IMR-90 (cell line): ENCODE data around the gene FLVCR1. TPM values are rescaled to one million over a fixed set of nuclear protein-coding genes. Genes with fewer than 3 reads are reported as not detected.

ENCODE experiments used
- ATAC-seq: fragments of 200-7000 bp; cut with Tn5 transposase; 2 replicates; pipeline ENCODE4 v1.9.1; 2020; ENCODE audit warnings: low read depth, mild to moderate bottlenecking, moderate library complexity
- BruUV-seq: library from RNA; stranded (reverse); fragments of 400-500 nt; replicated peaks from 2 replicates; lab custom pipeline; 2021; lab: Mats Ljungman, UMichigan
- CTCF ChIA-PET: fragments of 300-600 bp; formaldehyde crosslinking; extraction: SDS; loops from one replicate; lab custom pipeline; 2021; ENCODE audit warnings: antibody characterized with exemption; lab: Yijun Ruan, JAX
- POLR2A ChIA-PET: fragments of 300-600 bp; sonication (Branson Sonifier 250); formaldehyde crosslinking; loops from one replicate; lab custom pipeline; 2022; ENCODE audit warnings: antibody characterized with exemption; ENCODE audit not compliant: unreplicated experiment; lab: Charles Lee
- DNase-seq: peaks from one replicate; pipeline ENCODE4 v3.0.0; 2013
- H2AFZ ChIP-seq: replicated peaks from 2 replicates; pipeline ENCODE3; 2013; ENCODE audit warnings: low read length, mild to moderate bottlenecking; ENCODE audit not compliant: poor library complexity
- H2AK5ac ChIP-seq: 2 replicates; pipeline ENCODE4 v1.6.1; 2013; ENCODE audit warnings: low read depth, low read length, inconsistent platforms
- H2AK9ac ChIP-seq: replicated peaks from 2 replicates; pipeline ENCODE3; 2013; ENCODE audit warnings: mild to moderate bottlenecking, low read depth, low read length, moderate library complexity; ENCODE audit not compliant: poor library complexity
- H2BK120ac ChIP-seq: 2 replicates; pipeline ENCODE4 v1.6.1; 2013; ENCODE audit warnings: low read depth, low read length, inconsistent platforms
- H2BK15ac ChIP-seq: 3 replicates; pipeline ENCODE4 v1.6.1; 2013; ENCODE audit warnings: low read depth, low read length, inconsistent platforms
- H2BK20ac ChIP-seq: 2 replicates; pipeline ENCODE4 v1.6.1; 2013; ENCODE audit warnings: low read depth, mild to moderate bottlenecking, inconsistent platforms, low read length, moderate library complexity
- H2BK5ac ChIP-seq: 2 replicates; pipeline ENCODE4 v1.6.1; 2013; ENCODE audit warnings: mild to moderate bottlenecking, low read depth, low read length, inconsistent platforms; ENCODE audit not compliant: poor library complexity, severe bottlenecking
- H3K14ac ChIP-seq: replicated peaks from 2 replicates; pipeline ENCODE4 v1.6.1; 2013; ENCODE audit warnings: low read depth, low read length, inconsistent platforms
- H3K18ac ChIP-seq: 2 replicates; pipeline ENCODE4 v1.6.1; 2013; ENCODE audit warnings: low read depth, low read length, control low read depth
- H3K23ac ChIP-seq: 2 replicates; pipeline ENCODE4 v1.6.1; 2013; ENCODE audit warnings: low read depth, low read length, inconsistent platforms
- H3K27ac ChIP-seq: 2 replicates; pipeline ENCODE4 v1.5.1; 2013; ENCODE audit warnings: mild to moderate bottlenecking, control low read depth, low read length; ENCODE audit not compliant: insufficient read depth
- H3K27me3 ChIP-seq: 2 replicates; pipeline ENCODE4 v1.6.1; 2013; ENCODE audit warnings: low read length; ENCODE audit not compliant: control insufficient read depth, insufficient read depth
- H3K36me3 ChIP-seq: 2 replicates; pipeline ENCODE4 v1.6.1; 2013; ENCODE audit warnings: low read length, mixed read lengths; ENCODE audit not compliant: control insufficient read depth, insufficient read depth
- H3K4ac ChIP-seq: 2 replicates; pipeline ENCODE4 v1.6.1; 2013; ENCODE audit warnings: low read depth, low read length, inconsistent platforms
- H3K4me1 ChIP-seq: 2 replicates; pipeline ENCODE4 v1.6.1; 2013; ENCODE audit warnings: low read length, mixed read lengths; ENCODE audit not compliant: control insufficient read depth, insufficient read depth
- H3K4me2 ChIP-seq: 2 replicates; pipeline ENCODE4 v1.6.1; 2013; ENCODE audit warnings: low read depth, mild to moderate bottlenecking, control low read depth, low read length, moderate library complexity
- H3K4me3 ChIP-seq: 2 replicates; pipeline ENCODE4 v1.5.1; 2013; ENCODE audit warnings: low read depth, mild to moderate bottlenecking, control low read depth, low read length, moderate library complexity; ENCODE audit not compliant: insufficient read depth
- H3K56ac ChIP-seq: 2 replicates; pipeline ENCODE4 v1.6.1; 2013; ENCODE audit warnings: low read length, inconsistent platforms; ENCODE audit not compliant: insufficient read depth; ENCODE audit errors: extremely low read depth
- H3K79me1 ChIP-seq, 2 experiments: 2 replicates each; pipeline ENCODE4 v1.6.1; 2013; ENCODE audit warnings: low read length in 2 of 2, inconsistent platforms in 1 of 2, low read depth in 1 of 2
- H3K9ac ChIP-seq: 2 replicates; pipeline ENCODE4 v1.6.1; 2013; ENCODE audit warnings: low read depth, low read length, control low read depth
- H3K9me1 ChIP-seq: 2 replicates; pipeline ENCODE4 v1.6.1; 2013; ENCODE audit warnings: low read length, inconsistent platforms; ENCODE audit not compliant: insufficient read depth
- H3K9me3 ChIP-seq: 2 replicates; pipeline ENCODE4 v1.6.1; 2013; ENCODE audit warnings: low read length; ENCODE audit not compliant: control insufficient read depth, insufficient read depth
- H4K20me1 ChIP-seq: 2 replicates; pipeline ENCODE4 v1.6.1; 2013; ENCODE audit warnings: low read length, inconsistent platforms; ENCODE audit not compliant: insufficient read depth
- H4K5ac ChIP-seq: 2 replicates; pipeline ENCODE4 v1.6.1; 2013; ENCODE audit warnings: mild to moderate bottlenecking, low read depth, low read length, control low read depth
- H4K8ac ChIP-seq, 2 experiments: 2 replicates each; pipeline ENCODE4 v1.6.1; 2013; ENCODE audit warnings: low read depth in 2 of 2, low read length in 2 of 2, control low read depth in 1 of 2, inconsistent platforms in 1 of 2
- H4K91ac ChIP-seq: 2 replicates; pipeline ENCODE4 v1.6.1; 2013; ENCODE audit warnings: low read depth, low read length, inconsistent platforms; ENCODE audit not compliant: insufficient read depth
- CEBPB ChIP-seq: IDR thresholded peaks from 2 replicates; pipeline ENCODE4 v1.6.1; 2012; ENCODE audit warnings: low read depth, low read length, improper control_type of control experiment
- FOS ChIP-seq: fragments of 150-350 bp; IDR thresholded peaks from 2 replicates; pipeline ENCODE4 v1.6.1; 2016; ENCODE audit warnings: low read depth, low read length
- MAFK ChIP-seq: IDR thresholded peaks from 2 replicates; pipeline ENCODE4 v1.6.1; 2012; ENCODE audit warnings: low read depth, low read length, improper control_type of control experiment
- MXI1 ChIP-seq: IDR thresholded peaks from 2 replicates; pipeline ENCODE4 v1.6.1; 2012; ENCODE audit warnings: low read depth, mild to moderate bottlenecking, low read length, moderate library complexity, borderline replicate concordance
- NFE2L2 ChIP-seq: fragments of 150-350 bp; IDR thresholded peaks from 2 replicates; pipeline ENCODE4 v1.6.1; 2016; ENCODE audit warnings: low read depth, mild to moderate bottlenecking, low read length
- POLR2A ChIP-seq: IDR thresholded peaks from 2 replicates; pipeline ENCODE4 v1.6.1; 2012; ENCODE audit warnings: mild to moderate bottlenecking, low read depth, low read length
- SMC3 ChIP-seq: fragments of 150-350 bp; IDR thresholded peaks from 2 replicates; pipeline ENCODE4 v1.6.1; 2016; ENCODE audit warnings: low read depth, mild to moderate bottlenecking, antibody characterized with exemption, low read length, moderate library complexity
- WGBS, 2 experiments: methylation state at CpG; one replicate each; pipeline versions ENCODE4 v1.1.5 to v1.1.7; 2013; ENCODE audit warnings: missing lambda C conversion rate in 2 of 2; ENCODE audit not compliant: insufficient read length in 1 of 2; ENCODE audit errors: extremely low coverage in 2 of 2; 5-methylcytosine and 5-hydroxymethylcytosine counted together
- dilution Hi-C: fragments of 300-500 bp; cut with HindIII; formaldehyde crosslinking; loops from one replicate; pipeline ENCODE4 v1.14.3; 2018; ENCODE audit warnings: low sequenced_read_pairs; ENCODE audit not compliant: unreplicated experiment
- in situ Hi-C: fragments of 300-500 bp; cut with MboI; formaldehyde crosslinking; loops from 3 replicates; pipeline ENCODE4 v1.14.3; 2019; ENCODE audit warnings: low sequenced_read_pairs, inconsistent platforms, mixed read lengths
- intact Hi-C: fragments of 100-400 bp; cut with micrococcal nuclease; formaldehyde crosslinking; loops from 2 replicates; pipeline ENCODE4 v1.10.0; 2022
- polyA plus RNA-seq, 3 experiments: library from polyadenylated mRNA; depleted of rRNA; stranded (reverse); fragments of >200 nt; gene quantifications; 2 replicates each; pipeline ENCODE4 v1.2.3, GENCODE V29; 2012; ENCODE audit warnings: low replicate concordance in 1 of 3
- total RNA-seq: library from RNA; depleted of rRNA; stranded (reverse); fragments of >200 nt; gene quantifications from 2 replicates; pipeline ENCODE4 v1.2.3, GENCODE V29; 2012
- TF ChIP-seq, protein P1 (sequence below): conservative IDR thresholded peaks from 2 replicates; pipeline ENCODE4 v1.5.1; 2012; ENCODE audit warnings: mild to moderate bottlenecking, low read depth, low read length, improper control_type of control experiment
- TF ChIP-seq, protein P2 (sequence below): fragments of 150-350 bp; IDR thresholded peaks from 2 replicates; pipeline ENCODE4 v1.6.1; 2016; ENCODE audit warnings: low read depth, mild to moderate bottlenecking, low read length, moderate library complexity, borderline replicate concordance

The FLVCR1 gene
- total and polyA plus RNA-seq, 2 of the 4 experiments (the other 2 are of a cell fraction), result 2.4 to 3.9 TPM

DNA sequence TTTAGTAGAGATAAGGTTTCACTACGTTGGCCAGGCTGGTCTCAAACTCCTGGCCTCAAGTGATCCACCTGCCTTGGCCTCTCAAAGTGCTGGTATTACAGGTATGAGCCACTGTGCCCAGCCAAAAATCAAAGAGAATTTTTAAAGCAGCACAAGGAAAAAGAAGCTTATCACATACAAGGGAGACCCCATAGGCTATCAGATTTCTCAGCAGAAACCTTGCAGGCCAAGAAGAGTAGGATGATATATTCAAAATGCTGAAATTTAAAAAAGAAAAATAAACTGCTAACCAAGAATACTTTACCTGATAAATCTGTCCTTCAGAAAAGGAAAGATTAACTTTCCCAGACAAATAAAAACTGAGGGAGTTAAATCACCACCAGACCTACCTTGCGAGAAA is 43.2 kb downstream of the FLVCR1 start:
- Histone ChIP-seq H3K18ac (no peak overlapping the region), H3K36me3 (peaks cover 9% of the 10 kb centered on the region), H3K56ac (no peak overlapping the region), H3K4me3 (no peak overlapping the region), H4K5ac (no peak overlapping the region), H2AK5ac (no peak overlapping the region), H3K9me3 (peaks cover 10% of the 10 kb centered on the region), H2BK20ac (no peak overlapping the region), H2AK9ac (no peak overlapping the region), H3K27ac (no peak overlapping the region), H3K4ac (no peak overlapping the region), H3K27me3 (no peaks in the 10 kb centered on the region), H2BK15ac (no peak overlapping the region), H3K4me2 (no peak overlapping the region), H3K14ac (no peak overlapping the region), H4K20me1 (no peaks in the 10 kb centered on the region), H3K79me1 (no peaks in the 10 kb centered on the region), H4K8ac (no peak overlapping the region), H3K23ac (no peak overlapping the region), H3K9me1 (no peaks in the 10 kb centered on the region), H2BK5ac (no peak overlapping the region), H3K9ac (no peak overlapping the region), H3K4me1 (no peaks in the 10 kb centered on the region), H4K91ac (no peak overlapping the region), H2BK120ac (no peak overlapping the region), H2AFZ (no peak overlapping the region)
- CTCF ChIA-PET, result interaction anchor here (0.5 to 0.7 kb wide), 2 partner anchors 14 to 44 kb away, joined by 5 to 6 read pairs; no protein-coding TSS in a partner anchor
- no TSS peak for BruUV-seq
- DNase-seq, result no peak
- intact Hi-C loops, result no loop called here
- POLR2A ChIA-PET, result no interaction called here
- WGBS, 2 experiments, result no CpG with 5 or more reads among the region's 2 CpGs
- dilution Hi-C loops, result no loop called here
- no peak for ATAC-seq
- in situ Hi-C loops, result no loop called here
- TF ChIP-seq MAFK (no peak), FOS (no peak), SMC3 (no peak), CEBPB (no peak), NFE2L2 (no peak), MXI1 (no peak), POLR2A (no peak)
- TF ChIP-seq, protein P1, sequence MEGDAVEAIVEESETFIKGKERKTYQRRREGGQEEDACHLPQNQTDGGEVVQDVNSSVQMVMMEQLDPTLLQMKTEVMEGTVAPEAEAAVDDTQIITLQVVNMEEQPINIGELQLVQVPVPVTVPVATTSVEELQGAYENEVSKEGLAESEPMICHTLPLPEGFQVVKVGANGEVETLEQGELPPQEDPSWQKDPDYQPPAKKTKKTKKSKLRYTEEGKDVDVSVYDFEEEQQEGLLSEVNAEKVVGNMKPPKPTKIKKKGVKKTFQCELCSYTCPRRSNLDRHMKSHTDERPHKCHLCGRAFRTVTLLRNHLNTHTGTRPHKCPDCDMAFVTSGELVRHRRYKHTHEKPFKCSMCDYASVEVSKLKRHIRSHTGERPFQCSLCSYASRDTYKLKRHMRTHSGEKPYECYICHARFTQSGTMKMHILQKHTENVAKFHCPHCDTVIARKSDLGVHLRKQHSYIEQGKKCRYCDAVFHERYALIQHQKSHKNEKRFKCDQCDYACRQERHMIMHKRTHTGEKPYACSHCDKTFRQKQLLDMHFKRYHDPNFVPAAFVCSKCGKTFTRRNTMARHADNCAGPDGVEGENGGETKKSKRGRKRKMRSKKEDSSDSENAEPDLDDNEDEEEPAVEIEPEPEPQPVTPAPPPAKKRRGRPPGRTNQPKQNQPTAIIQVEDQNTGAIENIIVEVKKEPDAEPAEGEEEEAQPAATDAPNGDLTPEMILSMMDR, result no peak
- TF ChIP-seq, protein P2, sequence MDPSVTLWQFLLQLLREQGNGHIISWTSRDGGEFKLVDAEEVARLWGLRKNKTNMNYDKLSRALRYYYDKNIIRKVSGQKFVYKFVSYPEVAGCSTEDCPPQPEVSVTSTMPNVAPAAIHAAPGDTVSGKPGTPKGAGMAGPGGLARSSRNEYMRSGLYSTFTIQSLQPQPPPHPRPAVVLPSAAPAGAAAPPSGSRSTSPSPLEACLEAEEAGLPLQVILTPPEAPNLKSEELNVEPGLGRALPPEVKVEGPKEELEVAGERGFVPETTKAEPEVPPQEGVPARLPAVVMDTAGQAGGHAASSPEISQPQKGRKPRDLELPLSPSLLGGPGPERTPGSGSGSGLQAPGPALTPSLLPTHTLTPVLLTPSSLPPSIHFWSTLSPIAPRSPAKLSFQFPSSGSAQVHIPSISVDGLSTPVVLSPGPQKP, result no peak
